ENCODE data around the gene PAX6.

Gene PAX6

GRCh38 chr11:31796499-31797189 lies 14.5 kb downstream of the PAX6 start:
- no peak for DNase-seq

GRCh38 chr11:31795706-31796498 lies 15.2 kb downstream of the PAX6 start:
- no peak for DNase-seq

GRCh38 chr11:31794548-31794947 lies 16.6 kb downstream of the PAX6 start:
- DNase-seq, result no peak

GRCh38 chr11:31793264-31793663 lies 17.9 kb downstream of the PAX6 start:
- DNase-seq, result no peak

- DNase-seq, result no peak
These were observed 18.7 kb downstream of the PAX6 start for GRCh38 chr11:31792456-31792855.

- no peak for DNase-seq
These were observed 19.1 kb downstream of the PAX6 start for GRCh38 chr11:31792036-31792435.

GRCh38 chr11:31790649-31791048 lies 20.5 kb downstream of the PAX6 start:
- DNase-seq, result no peak

GRCh38 chr11:31788085-31788484 lies 23.0 kb downstream of the PAX6 start:
- no peak for DNase-seq

GRCh38 chr11:31786996-31787685 lies 24.0 kb downstream of the PAX6 start:
- no peak for DNase-seq

GRCh38 chr11:31784611-31785010 lies 26.5 kb downstream of the PAX6 start:
- DNase-seq, result no peak

- no peak for DNase-seq
These were observed 27.9 kb downstream of the PAX6 start for GRCh38 chr11:31783252-31783651.

GRCh38 chr11:31782257-31782656 lies 28.9 kb downstream of the PAX6 start:
- DNase-seq, result no peak

GRCh38 chr11:31780480-31780971 lies 30.6 kb downstream of the PAX6 start:
- no peak for DNase-seq

GRCh38 chr11:31780078-31780477 lies 31.0 kb downstream of the PAX6 start:
- no peak for DNase-seq

GRCh38 chr11:31779374-31779791 lies 31.7 kb downstream of the PAX6 start:
- DNase-seq, result no peak

GRCh38 chr11:31772412-31772811 lies 38.7 kb downstream of the PAX6 start:
- DNase-seq, result no peak

- no peak for DNase-seq
These were observed 41.0 kb downstream of the PAX6 start for GRCh38 chr11:31770011-31770700.

- DNase-seq, result no peak
These were observed 42.1 kb downstream of the PAX6 start for GRCh38 chr11:31768749-31769640.

- no peak for DNase-seq
These were observed 43.4 kb downstream of the PAX6 start for GRCh38 chr11:31767685-31768084.

GRCh38 chr11:31767066-31767465 lies 44.1 kb downstream of the PAX6 start:
- DNase-seq, result no peak

GRCh38 chr11:31764766-31765165 lies 46.4 kb downstream of the PAX6 start:
- DNase-seq, result no peak

- DNase-seq, result no peak
These were observed 46.9 kb downstream of the PAX6 start for GRCh38 chr11:31764261-31764660.

Data from stimulated activated CD4-positive, alpha-beta T cell treated with anti-CD3 and anti-CD28 coated beads, Interleukin-4, amount 100 ng/mL, for 1 hour (primary cell).